ENCODE data around the gene TRNT1. TPM values are rescaled to one million over a fixed set of nuclear protein-coding genes. Genes with fewer than 3 reads are reported as not detected.

TRNT1 gene
- total RNA-seq, 1 donor from 2014 or later = 30.6 TPM

GRCh38 chr3:3085782-3086181, 41.0 kb upstream of the TRNT1 start:
- H3K36me3 Mint-ChIP-seq (ENCODE audit: low read depth) = no peaks in the 10 kb centered on the region
- no peak for TF ChIP-seq CTCF (conservative IDR thresholded peaks at IDR 0.05)
- DNase-seq (ENCODE audit: low read depth, low spot score) = no peak
- H3K9me3 Mint-ChIP-seq = no peaks in the 10 kb centered on the region
- no peak overlapping the region for H3K4me3 Mint-ChIP-seq
- H3K4me1 Mint-ChIP-seq = no peaks in the 10 kb centered on the region
- H3K27me3 Mint-ChIP-seq (ENCODE audit: low read depth) = peaks cover 3% of the 10 kb centered on the region
- H3K27ac Mint-ChIP-seq (ENCODE audit: unreplicated experiment) = no peak overlapping the region

GRCh38 chr3:3086239-3086638, 40.5 kb upstream of the TRNT1 start:
- H3K36me3 Mint-ChIP-seq (ENCODE audit: low read depth) = no peaks in the 10 kb centered on the region

GRCh38 chr3:3087279-3087678, 39.5 kb upstream of the TRNT1 start:
- Mint-ChIP-seq H3K9me3 (no peaks in the 10 kb centered on the region), H3K4me3 (no peak overlapping the region), H3K27me3 (ENCODE audit: low read depth) (peaks cover 3% of the 10 kb centered on the region), H3K27ac (ENCODE audit: unreplicated experiment) (no peak overlapping the region), H3K4me1 (no peaks in the 10 kb centered on the region), H3K36me3 (ENCODE audit: low read depth) (no peaks in the 10 kb centered on the region)
- no peak for DNase-seq (ENCODE audit: low read depth, low spot score)
- TF ChIP-seq CTCF (conservative IDR thresholded peaks at IDR 0.05) = no peak

More at GRCh38 chr3:3086239-3086638, 40.5 kb upstream of the TRNT1 start:
- H3K4me3 Mint-ChIP-seq = no peak overlapping the region
- no peak overlapping the region for H3K27ac Mint-ChIP-seq (ENCODE audit: unreplicated experiment)
- no peaks in the 10 kb centered on the region for H3K4me1 Mint-ChIP-seq
- DNase-seq (ENCODE audit: low read depth, low spot score) = no peak
- H3K27me3 Mint-ChIP-seq (ENCODE audit: low read depth) = peaks cover 3% of the 10 kb centered on the region
- no peak for TF ChIP-seq CTCF (conservative IDR thresholded peaks at IDR 0.05)
- H3K9me3 Mint-ChIP-seq = no peaks in the 10 kb centered on the region

GRCh38 chr3:3087716-3088465, 38.8 kb upstream of the TRNT1 start:
- no peak for DNase-seq (ENCODE audit: low read depth, low spot score)
- no peak overlapping the region for H3K4me3 Mint-ChIP-seq
- H3K27me3 Mint-ChIP-seq (ENCODE audit: low read depth) = peaks cover 3% of the 10 kb centered on the region
- TF ChIP-seq CTCF (conservative IDR thresholded peaks at IDR 0.05) = no peak
- H3K4me1 Mint-ChIP-seq = no peaks in the 10 kb centered on the region
- no peaks in the 10 kb centered on the region for H3K36me3 Mint-ChIP-seq (ENCODE audit: low read depth)
- H3K27ac Mint-ChIP-seq (ENCODE audit: unreplicated experiment) = no peak overlapping the region
- H3K9me3 Mint-ChIP-seq = no peaks in the 10 kb centered on the region

GRCh38 chr3:3089017-3089416, 37.7 kb upstream of the TRNT1 start:
- H3K27ac Mint-ChIP-seq (ENCODE audit: unreplicated experiment) = no peak overlapping the region
- no peak overlapping the region for H3K4me3 Mint-ChIP-seq
- no peaks in the 10 kb centered on the region for H3K36me3 Mint-ChIP-seq (ENCODE audit: low read depth)
- no peaks in the 10 kb centered on the region for H3K9me3 Mint-ChIP-seq
- no peaks in the 10 kb centered on the region for H3K4me1 Mint-ChIP-seq
- DNase-seq (ENCODE audit: low read depth, low spot score) = no peak
- H3K27me3 Mint-ChIP-seq (ENCODE audit: low read depth) = peaks cover 3% of the 10 kb centered on the region
- TF ChIP-seq CTCF (conservative IDR thresholded peaks at IDR 0.05) = no peak
